Endothelial cell of umbilical vein (primary cell): ENCODE results near the gene IRAK1BP1. TPM values are rescaled to one million over a fixed set of nuclear protein-coding genes. Genes with fewer than 3 reads are reported as not detected.
"Not testable (repeated sequence)": the region's sequence is repeated elsewhere in the genome, so short reads cannot be mapped to it uniquely, and the experiment has no call there.

Experiments
- BruUV-seq: library from RNA; stranded (reverse); fragments of 400-500 nt; replicated peaks from 2 replicates; lab custom pipeline; 2021; lab: Mats Ljungman, UMichigan
- CTCF ChIA-PET: fragments of 300-600, 350-600 bp; sonication (Branson Sonifier 250); formaldehyde crosslinking; loops from one replicate; lab custom pipeline; 2021; ENCODE audit warnings: antibody characterized with exemption, inconsistent platforms; lab: Charles Lee
- POLR2A ChIA-PET: fragments of 300-600, 350-600 bp; sonication (Branson Sonifier 250); formaldehyde crosslinking; loops from one replicate; lab custom pipeline; 2021; ENCODE audit warnings: antibody characterized with exemption, inconsistent platforms; lab: Charles Lee
- DNase-seq: peaks from one replicate; pipeline ENCODE4 v3.0.0-alpha.2; 2011; ENCODE audit warnings: low read depth, low spot score
- FAIRE-seq: peaks from 2 replicates; lab custom pipeline; 2011; peaks lifted over from hg19 to GRCh38; lab: Jason Lieb, UNC
- H2AFZ ChIP-seq: 2 replicates; pipeline ENCODE4 v1.6.0; 2012; ENCODE audit warnings: low read depth, low read length, control low read depth, inconsistent platforms
- H3K27ac ChIP-seq: 2 replicates; pipeline ENCODE4 v1.5.1; 2011; ENCODE audit warnings: low read depth, mild to moderate bottlenecking, control low read depth, low read length, moderate library complexity; ENCODE audit not compliant: insufficient read depth
- H3K27me3 ChIP-seq, 2 experiments: 2 replicates each; pipeline versions ENCODE4 v1.6.0 to v1.6.1; 2011; ENCODE audit warnings: low read length in 2 of 2, mixed read lengths in 1 of 2; ENCODE audit not compliant: control insufficient read depth in 2 of 2, insufficient read depth in 2 of 2
- H3K36me3 ChIP-seq, 2 experiments: 2 replicates in 1 of 2; 3 replicates in 1 of 2; pipeline ENCODE4 v1.5.1; 2011; ENCODE audit warnings: low read length in 2 of 2, mild to moderate bottlenecking in 1 of 2, moderate library complexity in 1 of 2; ENCODE audit not compliant: control insufficient read depth in 2 of 2, insufficient read depth in 2 of 2; ENCODE audit errors: extremely low read depth in 1 of 2
- H3K4me1 ChIP-seq: 3 replicates; pipeline ENCODE4 v1.5.1; 2011; ENCODE audit warnings: mild to moderate bottlenecking, low read length; ENCODE audit not compliant: control insufficient read depth, insufficient read depth; ENCODE audit errors: extremely low read depth
- H3K4me2 ChIP-seq: 2 replicates; pipeline ENCODE4 v1.6.1; 2011; ENCODE audit warnings: low read length, control low read depth, mixed read lengths; ENCODE audit not compliant: insufficient read depth
- H3K4me3 ChIP-seq, 3 experiments: fragments of 200-600 bp in 1 of 3; sonication (generic), shearing (Covaris generic) in 1 of 3; replicated peaks in 1 of 3; 2 replicates each; pipeline ENCODE4 v1.5.1; 2011 to 2016; ENCODE audit warnings: control low read depth in 3 of 3, low read length in 3 of 3, mild to moderate bottlenecking in 2 of 3, inconsistent platforms in 1 of 3, low read depth in 1 of 3, moderate library complexity in 1 of 3; ENCODE audit not compliant: insufficient read depth in 1 of 3
- H3K79me2 ChIP-seq: 2 replicates; pipeline ENCODE4 v1.6.0; 2012; ENCODE audit warnings: low read length, inconsistent platforms; ENCODE audit not compliant: control insufficient read depth, insufficient read depth
- H3K9ac ChIP-seq: replicated peaks from 2 replicates; pipeline ENCODE3; 2011; ENCODE audit warnings: low read length, control low read depth; ENCODE audit not compliant: insufficient read depth; ENCODE audit errors: extremely low read depth
- H3K9me1 ChIP-seq: replicated peaks from 3 replicates; pipeline ENCODE4 v1.6.0; 2011; ENCODE audit warnings: mild to moderate bottlenecking, low read length; ENCODE audit not compliant: control insufficient read depth, insufficient read depth; ENCODE audit errors: extremely low read depth
- H3K9me3 ChIP-seq: replicated peaks from 2 replicates; pipeline ENCODE4 v1.5.1; 2012; ENCODE audit warnings: low read length, inconsistent platforms; ENCODE audit not compliant: control insufficient read depth, insufficient read depth
- H4K20me1 ChIP-seq: replicated peaks from 2 replicates; pipeline ENCODE3; 2011; ENCODE audit warnings: mild to moderate bottlenecking, low read length; ENCODE audit not compliant: control insufficient read depth, insufficient read depth; ENCODE audit errors: extremely low read depth
- MYC ChIP-seq: IDR thresholded peaks from one replicate; pipeline ENCODE4 v1.6.1; 2011; ENCODE audit warnings: mild to moderate bottlenecking, low read depth, low read length
- dilution Hi-C: fragments of 300-500 bp; cut with MboI; formaldehyde crosslinking; loops from one replicate; pipeline ENCODE4 v1.15.0; 2019; ENCODE audit warnings: low sequenced_read_pairs; ENCODE audit not compliant: extremely low pct_ligation_motif_present
- intact Hi-C: fragments of 100-400 bp; cut with micrococcal nuclease; formaldehyde crosslinking; loops from one replicate; pipeline ENCODE4 v1.10.0; 2022
- polyA plus RNA-seq, 4 experiments: library from polyadenylated mRNA; depleted of rRNA in 3 of 4; stranded (reverse) in 3 of 4; unstranded in 1 of 4; fragments of >200 nt; gene quantifications; 2 replicates each; pipeline versions ENCODE4 v1.2.1 to v1.2.3, GENCODE V29; 2011 to 2012; ENCODE audit warnings: missing spikeins in 1 of 4
- total RNA-seq: library from RNA; stranded (reverse); gene quantifications from 2 replicates; pipeline ENCODE4 v1.2.3, GENCODE V29; 2021
- TF ChIP-seq, protein P1 (sequence below), 2 donors: IDR thresholded peaks; 1 replicate in 1 of 2; 2 replicates in 1 of 2; pipeline ENCODE4 v1.5.1; 2011; ENCODE audit warnings: low read length in 2 of 2, mild to moderate bottlenecking in 2 of 2, moderate library complexity in 2 of 2, control low read depth in 1 of 2, inconsistent platforms in 1 of 2, low read depth in 1 of 2; ENCODE audit not compliant: insufficient read depth in 1 of 2; ENCODE audit errors: extremely low read depth in 1 of 2

The IRAK1BP1 gene
- total and polyA plus RNA-seq, 2 donors (not counting 3 experiments of a cell fraction or from before 2014, with no cell fraction given): 1.8 to 3.0 TPM

- intact Hi-C loops (no loop called here), dilution Hi-C loops (no loop called here)
- H3K27ac ChIP-seq: no peak overlapping the region
- H3K36me3 ChIP-seq: no peaks in the 10 kb centered on the region
- no peaks in the 10 kb centered on the region for H3K9me3 ChIP-seq
- no peaks in the 10 kb centered on the region for H3K79me2 ChIP-seq
- no TSS peak for BruUV-seq
- CTCF ChIA-PET: interaction anchor here (0.7 kb wide), 1 partner anchor 9 kb away, joined by 3 read pairs; no protein-coding TSS in a partner anchor
- H3K4me1 ChIP-seq: no peaks in the 10 kb centered on the region
- DNase-seq (no peak), FAIRE-seq (no peak)
- H3K27me3 ChIP-seq: no peaks in the 10 kb centered on the region
- POLR2A ChIA-PET: interaction anchor here (0.6 kb wide), 1 partner anchor 529 kb away, joined by 3 read pairs; no protein-coding TSS in a partner anchor
- TF ChIP-seq, protein P1, sequence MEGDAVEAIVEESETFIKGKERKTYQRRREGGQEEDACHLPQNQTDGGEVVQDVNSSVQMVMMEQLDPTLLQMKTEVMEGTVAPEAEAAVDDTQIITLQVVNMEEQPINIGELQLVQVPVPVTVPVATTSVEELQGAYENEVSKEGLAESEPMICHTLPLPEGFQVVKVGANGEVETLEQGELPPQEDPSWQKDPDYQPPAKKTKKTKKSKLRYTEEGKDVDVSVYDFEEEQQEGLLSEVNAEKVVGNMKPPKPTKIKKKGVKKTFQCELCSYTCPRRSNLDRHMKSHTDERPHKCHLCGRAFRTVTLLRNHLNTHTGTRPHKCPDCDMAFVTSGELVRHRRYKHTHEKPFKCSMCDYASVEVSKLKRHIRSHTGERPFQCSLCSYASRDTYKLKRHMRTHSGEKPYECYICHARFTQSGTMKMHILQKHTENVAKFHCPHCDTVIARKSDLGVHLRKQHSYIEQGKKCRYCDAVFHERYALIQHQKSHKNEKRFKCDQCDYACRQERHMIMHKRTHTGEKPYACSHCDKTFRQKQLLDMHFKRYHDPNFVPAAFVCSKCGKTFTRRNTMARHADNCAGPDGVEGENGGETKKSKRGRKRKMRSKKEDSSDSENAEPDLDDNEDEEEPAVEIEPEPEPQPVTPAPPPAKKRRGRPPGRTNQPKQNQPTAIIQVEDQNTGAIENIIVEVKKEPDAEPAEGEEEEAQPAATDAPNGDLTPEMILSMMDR (IDR thresholded peaks at IDR 0.05; ENCODE audit: extremely low read depth in 1 of 2, insufficient read depth in 1 of 2, low read depth in 1 of 2, low read length in 2 of 2): no peak
- TF ChIP-seq MYC: no peak
- no peak overlapping the region for H3K4me3 ChIP-seq
- H3K4me2 ChIP-seq: no peak overlapping the region
- no peaks in the 10 kb centered on the region for H4K20me1 ChIP-seq
- no peak overlapping the region for H3K9ac ChIP-seq
- H3K9me1 ChIP-seq: no peaks in the 10 kb centered on the region
- H2AFZ ChIP-seq: no peak overlapping the region
Observed at GRCh38 chr6:78854546-78854945, 12.8 kb upstream of the IRAK1BP1 start.

DNA sequence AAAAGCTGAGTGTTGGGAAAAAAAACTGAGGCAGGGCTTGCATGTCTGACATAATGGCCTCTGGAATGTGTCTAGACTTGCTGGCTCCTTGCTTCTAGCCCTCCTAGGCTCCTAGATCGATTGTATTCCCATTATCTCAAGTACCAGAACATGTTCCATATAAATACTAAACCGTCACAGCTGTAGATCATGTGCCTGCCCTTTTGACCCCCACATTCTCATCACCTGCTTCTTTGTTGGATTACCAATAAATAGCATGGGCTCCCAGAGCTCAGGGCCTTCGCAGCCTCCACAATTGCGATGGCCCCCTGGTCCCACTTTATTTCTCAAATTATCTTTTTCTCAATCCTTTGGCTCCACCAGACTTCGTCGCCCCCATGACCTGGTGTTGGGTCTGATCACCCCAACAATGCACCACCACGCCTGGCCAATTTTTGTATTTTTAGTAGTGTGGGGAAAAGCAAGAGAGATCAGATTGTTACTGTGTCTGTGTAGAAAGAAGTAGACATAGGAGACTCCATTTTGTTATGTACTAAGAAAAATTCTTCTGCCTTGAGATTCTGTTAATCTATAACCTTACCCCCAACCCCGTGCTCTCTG is 8.9 kb upstream of the IRAK1BP1 start:
- H4K20me1 ChIP-seq, H3K4me3 ChIP-seq, FAIRE-seq, H3K9me1 ChIP-seq, dilution Hi-C loops, intact Hi-C loops, H3K4me1 ChIP-seq, POLR2A ChIA-PET, H3K4me2 ChIP-seq, DNase-seq, H3K27me3 ChIP-seq, H3K36me3 ChIP-seq, H3K9ac ChIP-seq, BruUV-seq, H2AFZ ChIP-seq, H3K27ac ChIP-seq, CTCF ChIA-PET, H3K79me2 ChIP-seq, H3K9me3 ChIP-seq: not testable (repeated sequence)
